ENCODE results near the gene OR10D3.

Gene OR10D3

GRCh38 chr11:124174001-124174583 lies 9.1 kb upstream of the OR10D3 start:
- Histone ChIP-seq H3K4me3 (ENCODE audit: low read length) (no peak overlapping the region), H3K4me1 (ENCODE audit: control insufficient read depth, low read length) (no peaks in the 10 kb centered on the region), H3K36me3 (ENCODE audit: control insufficient read depth, low read length) (no peaks in the 10 kb centered on the region), H4K20me1 (ENCODE audit: control insufficient read depth, insufficient read depth, low read depth, low read length) (no peaks in the 10 kb centered on the region), H3K9me2 (replicated peaks; ENCODE audit: control insufficient read depth, low read length) (no peaks in the 10 kb centered on the region), H3F3A (ENCODE audit: control insufficient read depth, insufficient read depth) (no peaks in the 10 kb centered on the region), H3K79me2 (ENCODE audit: control insufficient read depth, low read length) (no peaks in the 10 kb centered on the region), H3K27ac (ENCODE audit: low read depth, low read length) (no peak overlapping the region), H3K9me3 (ENCODE audit: control insufficient read depth, insufficient read depth, low read length) (no peaks in the 10 kb centered on the region), H3K4me2 (ENCODE audit: low read length) (no peak overlapping the region), H3K27me3 (ENCODE audit: control insufficient read depth, low read length) (no peaks in the 10 kb centered on the region)
- TF ChIP-seq EZH2phosphoT487 (IDR thresholded peaks at IDR 0.05; ENCODE audit: borderline replicate concordance, low read length), result no peak
- TF ChIP-seq CTCF (IDR thresholded peaks at IDR 0.05; ENCODE audit: low read depth, low read length, poor library complexity, severe bottlenecking), result no peak

GRCh38 chr11:124176925-124177715 lies 6.0 kb upstream of the OR10D3 start:
- Histone ChIP-seq H3K36me3 (ENCODE audit: control insufficient read depth, low read length) (no peaks in the 10 kb centered on the region), H3K27me3 (ENCODE audit: control insufficient read depth, low read length) (no peaks in the 10 kb centered on the region), H3K4me3 (ENCODE audit: low read length) (no peak overlapping the region), H3K9me2 (replicated peaks; ENCODE audit: control insufficient read depth, low read length) (no peaks in the 10 kb centered on the region), H3F3A (ENCODE audit: control insufficient read depth, insufficient read depth) (no peaks in the 10 kb centered on the region), H3K4me1 (ENCODE audit: control insufficient read depth, low read length) (no peaks in the 10 kb centered on the region), H3K9me3 (ENCODE audit: control insufficient read depth, insufficient read depth, low read length) (no peaks in the 10 kb centered on the region), H4K20me1 (ENCODE audit: control insufficient read depth, insufficient read depth, low read depth, low read length) (no peaks in the 10 kb centered on the region), H3K4me2 (ENCODE audit: low read length) (no peak overlapping the region), H3K79me2 (ENCODE audit: control insufficient read depth, low read length) (no peaks in the 10 kb centered on the region), H3K27ac (ENCODE audit: low read depth, low read length) (no peak overlapping the region)
- no peak for TF ChIP-seq CTCF (IDR thresholded peaks at IDR 0.05; ENCODE audit: low read depth, low read length, poor library complexity, severe bottlenecking)
- no peak for TF ChIP-seq EZH2phosphoT487 (IDR thresholded peaks at IDR 0.05; ENCODE audit: borderline replicate concordance, low read length)

GRCh38 chr11:124179310-124179709 lies 3.8 kb upstream of the OR10D3 start:
- H3K36me3 ChIP-seq (ENCODE audit: control insufficient read depth, low read length), result no peaks in the 10 kb centered on the region
- H3K27ac ChIP-seq (ENCODE audit: low read depth, low read length), result no peak overlapping the region
- H3F3A ChIP-seq (ENCODE audit: control insufficient read depth, insufficient read depth), result no peaks in the 10 kb centered on the region
- H3K9me2 ChIP-seq (replicated peaks; ENCODE audit: control insufficient read depth, low read length), result no peaks in the 10 kb centered on the region
- H3K27me3 ChIP-seq (ENCODE audit: control insufficient read depth, low read length), result no peaks in the 10 kb centered on the region
- H3K4me1 ChIP-seq (ENCODE audit: control insufficient read depth, low read length), result no peaks in the 10 kb centered on the region
- no peak overlapping the region for H3K4me3 ChIP-seq (ENCODE audit: low read length)
- TF ChIP-seq CTCF (IDR thresholded peaks at IDR 0.05; ENCODE audit: low read depth, low read length, poor library complexity, severe bottlenecking), result no peak
- TF ChIP-seq EZH2phosphoT487 (IDR thresholded peaks at IDR 0.05; ENCODE audit: borderline replicate concordance, low read length), result no peak
- H3K9me3 ChIP-seq (ENCODE audit: control insufficient read depth, insufficient read depth, low read length), result no peaks in the 10 kb centered on the region
- H3K79me2 ChIP-seq (ENCODE audit: control insufficient read depth, low read length), result no peaks in the 10 kb centered on the region
- H3K4me2 ChIP-seq (ENCODE audit: low read length), result no peak overlapping the region
- no peaks in the 10 kb centered on the region for H4K20me1 ChIP-seq (ENCODE audit: control insufficient read depth, insufficient read depth, low read depth, low read length)

Measured in DOHH2 (cell line).